Gastroesophageal sphincter (tissue), 4 donors: ENCODE data around the gene TNS3. TPM values are rescaled to one million over a fixed set of nuclear protein-coding genes. Genes with fewer than 3 reads are reported as not detected.
"Not testable (repeated sequence)": the region's sequence is repeated elsewhere in the genome, so short reads cannot be mapped to it uniquely, and the experiment has no call there.

Experiments
- ATAC-seq: fragments of 150-250 bp; one replicate; pipeline ENCODE4 v1.9.1; 2016; ENCODE audit warnings: mild to moderate bottlenecking, moderate library complexity
- H3K27ac ChIP-seq, 4 donors: fragments of 200-600 bp; sonication (generic) in 3 of 4; 1 replicate in 3 of 4; 2 replicates in 1 of 4; pipeline ENCODE4 v1.5.1; 2016 to 2019
- H3K27me3 ChIP-seq: fragments of 200-600 bp; sonication (generic); one replicate; pipeline ENCODE4 v1.5.1; 2019
- H3K36me3 ChIP-seq, 2 donors: fragments of 200-600 bp; sonication (generic); one replicate each; pipeline ENCODE4 v1.5.1; 2019; ENCODE audit warnings: control low read depth in 1 of 2
- H3K4me1 ChIP-seq, 3 donors: fragments of 200-600 bp; sonication (generic); 1 replicate in 2 of 3; 2 replicates in 1 of 3; pipeline ENCODE4 v1.5.1; 2016 to 2019; ENCODE audit warnings: control low read depth in 2 of 3
- H3K4me3 ChIP-seq, 2 donors: fragments of 200-600 bp; sonication (generic); one replicate each; pipeline ENCODE4 v1.5.1; 2019; ENCODE audit warnings: mild to moderate bottlenecking in 1 of 2, moderate library complexity in 1 of 2
- H3K9me3 ChIP-seq, 3 donors: fragments of 200-600 bp; sonication (generic); one replicate each; pipeline ENCODE4 v1.5.1; 2017 to 2019; ENCODE audit warnings: control low read depth in 2 of 3
- EP300 ChIP-seq: sonication (generic); formaldehyde crosslinking; IDR thresholded peaks from one replicate; pipeline ENCODE4 v1.6.1; 2017; ENCODE audit warnings: antibody characterized with exemption, mild to moderate bottlenecking
- POLR2A ChIP-seq, 2 donors: fragments of 450-650 bp; IDR thresholded peaks; one replicate each; pipeline ENCODE4 v1.6.1; 2017; ENCODE audit warnings: antibody characterized with exemption in 2 of 2, mild to moderate bottlenecking in 2 of 2, moderate library complexity in 1 of 2
- POLR2AphosphoS5 ChIP-seq: sonication (generic); formaldehyde crosslinking; IDR thresholded peaks from one replicate; pipeline ENCODE4 v1.6.1; 2017; ENCODE audit warnings: antibody characterized with exemption
- WGBS, 2 donors: methylation state at CpG; one replicate each; pipeline ENCODE4 v1.1.5; 2018; ENCODE audit warnings: low coverage in 1 of 2; 5-methylcytosine and 5-hydroxymethylcytosine counted together
- total RNA-seq, 4 donors: library from RNA; depleted of rRNA; stranded (reverse); fragments of >200 nt; gene quantifications; one replicate each; pipeline ENCODE4 v1.1.0, GENCODE V29; 2016
- TF ChIP-seq, protein P1 (sequence below), 4 experiments: fragments of 200-600 bp in 2 of 4; fragments of 450-650 bp in 2 of 4; sonication (generic) in 1 of 4; IDR thresholded peaks; one replicate each; pipeline ENCODE4 v1.5.1; 2017 to 2019; ENCODE audit warnings: antibody characterized with exemption in 4 of 4, mild to moderate bottlenecking in 2 of 4, moderate library complexity in 2 of 4

Gene TNS3
- total RNA-seq, 4 donors from 2014 or later, result 35.0 to 61.3 (median 45.1) TPM

DNA sequence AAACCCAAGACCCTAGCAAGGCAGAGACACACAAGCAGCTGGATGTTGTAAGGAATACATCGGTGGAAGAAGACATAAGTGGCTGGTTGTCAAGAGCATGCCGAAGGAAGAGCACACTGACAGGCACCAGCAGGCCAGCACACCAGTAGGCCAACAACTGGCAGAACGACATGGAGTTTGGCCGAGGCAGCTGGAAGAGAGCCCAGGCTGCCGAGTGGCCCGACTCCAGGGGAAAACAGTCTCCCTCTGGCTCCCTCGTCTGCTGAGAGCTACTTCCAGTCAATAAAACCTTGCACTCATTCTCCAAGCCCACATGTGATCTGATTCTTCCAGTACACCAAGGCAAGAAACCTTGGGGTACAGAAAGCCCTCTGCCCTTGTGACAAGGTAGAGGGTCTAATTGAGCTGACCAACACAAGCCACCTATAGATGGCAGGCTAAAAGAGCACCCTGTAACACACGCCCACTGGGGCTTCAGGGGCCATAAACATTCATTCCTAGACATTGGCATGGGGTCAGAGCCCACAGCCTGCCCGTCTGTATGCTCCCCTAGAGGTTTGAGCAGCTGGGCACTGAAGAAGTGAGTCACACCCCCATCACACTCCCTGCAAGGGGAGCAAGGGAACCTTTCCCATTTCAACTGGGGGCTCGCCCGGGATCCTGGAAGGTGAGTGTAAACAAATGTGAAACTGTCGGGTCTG is 14.7 kb upstream of the TNS3 start:
- Histone ChIP-seq H3K27me3 (no peaks in the 10 kb centered on the region), H3K4me3 (no peak overlapping the region), H3K27ac (peak overlapping the region in 2 of 4 donors; percentile 6 to 44), H3K9me3 (peaks cover 0 to 13% (median 0%) of the 10 kb centered on the region in 3 donors), H3K36me3 (no peaks in the 10 kb centered on the region), H3K4me1 (peaks cover 0 to 43% (median 0%) of the 10 kb centered on the region in 3 donors)
- peak; percentile 56 for TF ChIP-seq POLR2AphosphoS5
- TF ChIP-seq POLR2A (IDR thresholded peaks at IDR 0.05), result no peak
- TF ChIP-seq, protein P1, sequence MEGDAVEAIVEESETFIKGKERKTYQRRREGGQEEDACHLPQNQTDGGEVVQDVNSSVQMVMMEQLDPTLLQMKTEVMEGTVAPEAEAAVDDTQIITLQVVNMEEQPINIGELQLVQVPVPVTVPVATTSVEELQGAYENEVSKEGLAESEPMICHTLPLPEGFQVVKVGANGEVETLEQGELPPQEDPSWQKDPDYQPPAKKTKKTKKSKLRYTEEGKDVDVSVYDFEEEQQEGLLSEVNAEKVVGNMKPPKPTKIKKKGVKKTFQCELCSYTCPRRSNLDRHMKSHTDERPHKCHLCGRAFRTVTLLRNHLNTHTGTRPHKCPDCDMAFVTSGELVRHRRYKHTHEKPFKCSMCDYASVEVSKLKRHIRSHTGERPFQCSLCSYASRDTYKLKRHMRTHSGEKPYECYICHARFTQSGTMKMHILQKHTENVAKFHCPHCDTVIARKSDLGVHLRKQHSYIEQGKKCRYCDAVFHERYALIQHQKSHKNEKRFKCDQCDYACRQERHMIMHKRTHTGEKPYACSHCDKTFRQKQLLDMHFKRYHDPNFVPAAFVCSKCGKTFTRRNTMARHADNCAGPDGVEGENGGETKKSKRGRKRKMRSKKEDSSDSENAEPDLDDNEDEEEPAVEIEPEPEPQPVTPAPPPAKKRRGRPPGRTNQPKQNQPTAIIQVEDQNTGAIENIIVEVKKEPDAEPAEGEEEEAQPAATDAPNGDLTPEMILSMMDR (IDR thresholded peaks at IDR 0.05), result peak in 2 of 4 experiments; percentile 10 to 29
- TF ChIP-seq EP300, result no peak
- 36 to 47% methylated on average over 5 to 9 of the region's 12 CpGs for WGBS, 2 donors
- ATAC-seq, result peak; percentile 86

DNA sequence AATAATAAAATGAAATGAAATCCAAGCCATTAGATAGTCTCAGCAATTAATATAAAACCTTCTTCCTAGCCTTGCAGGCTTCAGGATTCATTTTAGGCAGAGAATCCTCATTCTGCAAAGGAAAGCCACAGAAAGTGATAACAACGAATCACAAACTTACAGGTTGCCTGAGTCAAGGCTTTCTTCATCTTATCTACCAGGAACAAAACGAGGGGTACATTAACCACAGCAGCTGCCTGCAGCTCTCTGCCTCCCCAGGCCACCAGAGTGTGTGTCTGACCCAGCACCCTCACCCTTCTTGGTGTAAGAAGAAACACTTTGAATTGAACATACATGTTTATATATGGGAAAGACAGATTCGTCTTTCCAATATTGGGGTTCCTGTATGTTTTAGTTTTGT is 12.5 kb upstream of the TNS3 start:
- no peak for ATAC-seq
- TF ChIP-seq POLR2A (IDR thresholded peaks at IDR 0.05), result no peak
- TF ChIP-seq POLR2AphosphoS5, result no peak
- TF ChIP-seq EP300, result no peak
- TF ChIP-seq, protein P1 (IDR thresholded peaks at IDR 0.05), result no peak
- Histone ChIP-seq H3K9me3 (peaks cover 0 to 13% (median 0%) of the 10 kb centered on the region in 3 donors), H3K4me1 (peaks cover 0 to 31% (median 0%) of the 10 kb centered on the region in 3 donors), H3K27ac (no peak overlapping the region), H3K4me3 (no peak overlapping the region), H3K36me3 (no peaks in the 10 kb centered on the region), H3K27me3 (no peaks in the 10 kb centered on the region)
- WGBS, 2 donors, result 69 to 85% methylated on average over 2 to 3 of the region's 3 CpGs

DNA sequence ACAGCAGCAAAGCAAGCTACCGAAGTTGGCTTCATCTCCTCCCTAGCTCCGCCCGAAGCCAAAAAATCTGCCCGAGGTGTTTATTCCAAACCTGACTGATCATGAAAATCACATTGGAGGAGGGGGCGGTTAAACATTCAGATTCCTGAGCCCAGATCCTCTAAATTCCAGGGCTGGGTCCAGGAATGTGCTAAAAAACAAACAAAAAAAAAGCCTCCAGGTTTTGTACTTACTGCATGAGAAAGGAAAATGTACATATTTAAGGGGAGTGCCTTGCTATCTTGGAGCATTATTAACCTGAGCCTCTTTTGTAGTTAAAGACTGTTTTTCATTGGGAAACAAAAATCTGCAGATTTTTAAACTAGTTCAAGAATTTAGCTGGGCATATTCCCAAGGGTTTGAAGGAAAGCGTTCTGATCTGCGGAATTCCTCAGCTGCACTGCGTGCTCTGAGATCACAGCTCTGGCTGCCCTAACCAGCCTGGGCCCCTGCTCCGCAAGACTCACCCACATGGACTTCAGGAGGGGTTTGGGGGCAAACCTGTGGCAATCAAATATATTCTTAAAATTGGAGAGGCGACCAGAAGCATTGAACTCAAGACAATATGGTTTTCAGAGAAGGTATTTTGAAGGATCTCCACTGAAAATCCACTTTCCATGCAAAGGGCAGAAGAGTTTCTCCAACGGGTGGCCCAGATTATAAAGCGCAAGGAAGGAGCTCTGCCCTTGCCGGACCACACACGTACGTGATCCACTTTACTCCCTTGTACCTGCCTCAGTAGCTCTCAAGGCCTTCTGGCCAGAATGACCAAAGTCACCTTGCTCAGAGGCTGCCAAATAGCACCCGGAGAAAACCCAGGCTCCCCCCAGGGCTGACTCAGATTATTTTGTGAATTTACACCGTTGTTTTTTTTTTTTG is 10.0 kb upstream of the TNS3 start:
- Histone ChIP-seq H3K27me3 (no peaks in the 10 kb centered on the region), H3K27ac (peak overlapping the region in 3 of 4 donors; percentile 14 to 49 (median 19)), H3K4me3 (no peak overlapping the region), H3K9me3 (peaks cover 0 to 7% (median 0%) of the 10 kb centered on the region in 3 donors), H3K36me3 (no peaks in the 10 kb centered on the region), H3K4me1 (peaks cover 0 to 25% (median 0%) of the 10 kb centered on the region in 3 donors)
- ATAC-seq, result no peak
- WGBS, 2 donors, result 56 to 60% methylated on average over 14 to 16 of the region's 17 CpGs
- TF ChIP-seq, protein P1 (IDR thresholded peaks at IDR 0.05), result no peak
- TF ChIP-seq POLR2A (IDR thresholded peaks at IDR 0.05) (no peak), EP300 (no peak), POLR2AphosphoS5 (no peak)

DNA sequence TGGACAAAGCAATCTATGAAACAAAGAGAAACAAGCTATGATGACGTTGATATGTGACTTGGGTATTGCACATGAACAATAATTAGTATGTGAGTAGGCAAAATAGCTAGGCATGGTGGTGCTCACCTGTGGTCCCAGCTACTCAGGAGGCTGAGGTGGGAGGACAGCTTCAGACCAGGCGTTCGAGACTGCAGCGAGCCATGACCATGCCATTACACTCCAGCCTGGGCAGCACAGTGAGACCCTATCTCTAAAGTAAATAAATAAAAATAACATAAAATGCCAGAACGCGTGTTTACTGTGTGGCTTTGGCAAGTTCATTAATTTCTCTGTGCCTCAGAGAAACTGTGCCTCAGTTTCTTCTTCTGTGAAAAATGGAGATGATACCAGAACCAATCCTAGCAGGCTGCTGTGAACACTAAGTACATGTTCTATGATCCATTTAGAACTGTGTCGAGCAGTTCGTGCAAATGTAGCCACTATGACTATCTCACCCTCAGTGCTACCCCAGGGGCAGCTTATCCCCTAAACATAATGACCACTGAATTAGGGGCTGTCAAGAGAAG is 9.3 kb upstream of the TNS3 start:
- Histone ChIP-seq H3K4me1 (peaks cover 0 to 18% (median 0%) of the 10 kb centered on the region in 3 donors), H3K9me3 (no peaks in the 10 kb centered on the region), H3K4me3 (no peak overlapping the region), H3K27ac (peak overlapping the region in 2 of 4 donors; percentile 14 to 19), H3K27me3 (no peaks in the 10 kb centered on the region), H3K36me3 (no peaks in the 10 kb centered on the region)
- TF ChIP-seq POLR2AphosphoS5 (no peak), POLR2A (IDR thresholded peaks at IDR 0.05) (no peak)
- TF ChIP-seq, protein P1 (IDR thresholded peaks at IDR 0.05), result no peak
- 84 to 91% methylated on average over 7 of the region's 8 CpGs for WGBS, 2 donors
- ATAC-seq, result no peak

DNA sequence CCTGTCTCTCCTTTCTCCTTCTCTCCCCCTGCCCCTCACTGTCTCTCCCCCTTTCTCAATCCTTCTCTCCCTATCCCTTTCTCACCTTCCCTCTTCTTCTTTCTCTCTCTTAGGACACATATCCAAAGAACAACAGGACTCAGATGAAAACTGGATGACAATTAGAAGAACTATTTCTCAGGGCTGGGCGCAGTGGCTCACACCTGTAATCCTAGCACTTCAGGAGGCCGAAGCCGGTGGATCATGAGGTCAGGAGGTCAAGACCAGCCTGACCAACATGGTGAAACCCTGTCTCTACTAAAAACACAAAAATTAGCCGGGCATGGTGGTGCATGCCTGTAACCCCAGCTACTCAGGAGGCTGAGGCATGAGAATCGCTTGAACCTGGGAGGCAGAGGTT is 8.3 kb upstream of the TNS3 start:
- H3K4me1 ChIP-seq, result peaks cover 0 to 15% (median 0%) of the 10 kb centered on the region in 3 donors
- not testable (repeated sequence) for ATAC-seq, H3K36me3 ChIP-seq, H3K9me3 ChIP-seq, H3K4me3 ChIP-seq, H3K27ac ChIP-seq, H3K27me3 ChIP-seq
- 92% methylated on average over 5 of the region's 5 CpGs; no CpG with 5 or more reads in 1 of the 2 donors for WGBS, 2 donors
